ENCODE measurements around the gene PLAGL2. TPM values are rescaled to one million over a fixed set of nuclear protein-coding genes. Genes with fewer than 3 reads are reported as not detected.

PLAGL2 gene
- total and polyA plus RNA-seq, 2 of the 4 experiments (the other 2 are of a cell fraction): 2.9 to 7.7 TPM

DNA sequence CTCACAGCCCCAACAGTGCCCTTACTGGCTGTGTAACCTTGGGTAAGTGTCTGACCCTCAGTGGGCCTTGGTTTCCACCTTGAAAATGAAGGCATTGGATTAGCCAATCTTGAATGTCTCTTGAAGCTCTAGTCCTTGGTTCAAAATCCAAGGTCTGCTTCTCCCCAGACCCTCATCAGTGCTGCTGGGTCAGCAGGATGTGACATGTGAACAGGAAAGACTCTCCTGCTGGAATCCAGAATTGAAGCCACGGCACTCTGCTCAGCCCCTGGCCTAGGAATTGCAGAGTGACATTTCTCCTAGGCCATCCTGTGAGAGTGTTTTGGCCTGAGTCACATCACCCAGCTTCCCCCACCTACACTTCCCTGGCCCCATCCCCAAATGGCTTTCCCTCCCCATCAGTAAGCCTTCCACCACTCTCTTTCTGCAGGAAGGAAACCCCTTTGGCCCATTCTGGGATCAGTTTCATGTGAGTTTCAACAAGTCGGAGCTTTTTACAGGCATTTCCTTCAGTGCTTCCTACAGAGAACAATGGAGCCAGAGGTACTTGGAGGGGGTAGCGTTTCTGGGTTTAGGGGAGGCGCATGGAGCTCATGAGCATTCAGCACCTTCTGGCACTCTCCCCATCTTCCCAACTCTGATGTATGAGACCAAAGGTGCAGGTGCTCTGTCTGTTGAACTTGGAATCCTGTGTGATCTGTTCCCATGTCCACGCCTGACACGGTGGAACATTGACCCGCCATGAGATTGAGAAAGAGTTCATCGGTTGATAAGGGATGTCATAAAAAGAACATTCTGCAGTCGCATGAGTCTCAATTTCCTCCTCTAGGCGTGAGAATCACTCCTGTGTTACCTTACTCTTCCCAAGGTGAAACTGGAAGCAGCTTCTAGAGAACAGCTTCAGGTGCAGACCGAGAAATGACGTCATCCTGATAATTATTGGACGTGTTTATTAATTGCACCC lies 8.9 kb upstream of the PLAGL2 start:
- WGBS, 2 experiments (ENCODE audit: extremely low coverage in 2 of 2, insufficient read length in 1 of 2): 100% methylated on average over 4 of the region's 13 CpGs; no CpG with 5 or more reads in 1 of the 2 experiments
- Histone ChIP-seq H2BK120ac (ENCODE audit: low read depth, low read length) (no peak overlapping the region), H2AK9ac (replicated peaks; ENCODE audit: low read depth, low read length, poor library complexity) (no peak overlapping the region), H2BK15ac (ENCODE audit: low read depth, low read length) (no peak overlapping the region), H3K27me3 (ENCODE audit: control insufficient read depth, insufficient read depth, low read length) (no peaks in the 10 kb centered on the region), H3K4me1 (ENCODE audit: control insufficient read depth, insufficient read depth, low read length) (no peaks in the 10 kb centered on the region), H3K18ac (ENCODE audit: low read depth, low read length) (no peak overlapping the region), H4K20me1 (ENCODE audit: insufficient read depth, low read length) (no peaks in the 10 kb centered on the region), H3K9me1 (ENCODE audit: insufficient read depth, low read length) (peaks cover 11% of the 10 kb centered on the region; the same call in 1 of the 2 replicates), H3K4me3 (ENCODE audit: insufficient read depth, low read depth, low read length) (no peak overlapping the region), H3K56ac (ENCODE audit: extremely low read depth, insufficient read depth, low read length) (no peak overlapping the region), H2AFZ (replicated peaks; ENCODE audit: low read length, poor library complexity) (no peak overlapping the region), H4K91ac (ENCODE audit: insufficient read depth, low read depth, low read length) (no peak overlapping the region), H3K9ac (ENCODE audit: low read depth, low read length) (no peak overlapping the region), H3K79me1 (ENCODE audit: low read depth in 1 of 2, low read length in 2 of 2) (peaks cover 6 to 32% of the 10 kb centered on the region in 2 experiments), H4K5ac (ENCODE audit: low read depth, low read length) (no peak overlapping the region), H3K4ac (ENCODE audit: low read depth, low read length) (no peak overlapping the region), H4K8ac (ENCODE audit: low read depth in 2 of 2, low read length in 2 of 2) (no peak overlapping the region), H3K9me3 (ENCODE audit: control insufficient read depth, insufficient read depth, low read length) (no peaks in the 10 kb centered on the region), H3K23ac (ENCODE audit: low read depth, low read length) (no peak overlapping the region), H3K4me2 (ENCODE audit: low read depth, low read length) (no peak overlapping the region), H2AK5ac (ENCODE audit: low read depth, low read length) (no peak overlapping the region), H2BK5ac (ENCODE audit: low read depth, low read length, poor library complexity, severe bottlenecking) (no peak overlapping the region), H3K14ac (replicated peaks; ENCODE audit: low read depth, low read length) (no peak overlapping the region), H2BK20ac (ENCODE audit: low read depth, low read length) (no peak overlapping the region), H3K36me3 (ENCODE audit: control insufficient read depth, insufficient read depth, low read length) (peaks cover 48% of the 10 kb centered on the region), H3K27ac (ENCODE audit: insufficient read depth, low read length) (no peak overlapping the region)
- no TSS peak for BruUV-seq (replicated peaks)
- ChIA-PET CTCF (no interaction called here), POLR2A (ENCODE audit: unreplicated experiment) (no interaction called here)
- in situ Hi-C loops (cut with MboI; ENCODE audit: low sequenced_read_pairs) (no loop called here), dilution Hi-C loops (cut with HindIII; ENCODE audit: low sequenced_read_pairs, unreplicated experiment) (no loop called here), intact Hi-C loops (cut with micrococcal nuclease) (no loop called here)
- no peak for ATAC-seq (ENCODE audit: low read depth)
- TF ChIP-seq CHD1 (IDR thresholded peaks at IDR 0.05; ENCODE audit: low read depth, low read length) (no peak), MAZ (IDR thresholded peaks at IDR 0.05; ENCODE audit: borderline replicate concordance, low read depth, low read length) (no peak), BHLHE40 (IDR thresholded peaks at IDR 0.05; ENCODE audit: low read depth, low read length) (no peak)
- no peak for DNase-seq

Measured in IMR-90 (cell line).